PFSK-1 (cell line): ENCODE results near the gene GOT2.

Experiments
- POLR2AphosphoS5 ChIP-seq: IDR thresholded peaks from 2 replicates; pipeline ENCODE4 v1.6.1; 2012; ENCODE audit warnings: low read depth, mild to moderate bottlenecking, control low read depth, low read length, moderate library complexity
- SIN3A ChIP-seq: IDR thresholded peaks from 2 replicates; pipeline ENCODE4 v1.6.1; 2012; ENCODE audit warnings: mild to moderate bottlenecking, low read length, moderate library complexity, borderline replicate concordance; ENCODE audit not compliant: insufficient read depth
- TAF1 ChIP-seq: IDR thresholded peaks from 2 replicates; pipeline ENCODE4 v1.6.1; 2012; ENCODE audit warnings: low read length, control low read depth, borderline replicate concordance; ENCODE audit not compliant: insufficient read depth
- TF ChIP-seq, protein P1 (sequence below), 2 experiments: IDR thresholded peaks; 2 replicates each; pipeline versions ENCODE4 v1.6.1 to v1.8.0; 2011 to 2012; ENCODE audit warnings: low read depth in 2 of 2, low read length in 2 of 2, control low read depth in 1 of 2, inconsistent platforms in 1 of 2, mild to moderate bottlenecking in 1 of 2, moderate library complexity in 1 of 2; ENCODE audit not compliant: insufficient read depth in 1 of 2

DNA sequence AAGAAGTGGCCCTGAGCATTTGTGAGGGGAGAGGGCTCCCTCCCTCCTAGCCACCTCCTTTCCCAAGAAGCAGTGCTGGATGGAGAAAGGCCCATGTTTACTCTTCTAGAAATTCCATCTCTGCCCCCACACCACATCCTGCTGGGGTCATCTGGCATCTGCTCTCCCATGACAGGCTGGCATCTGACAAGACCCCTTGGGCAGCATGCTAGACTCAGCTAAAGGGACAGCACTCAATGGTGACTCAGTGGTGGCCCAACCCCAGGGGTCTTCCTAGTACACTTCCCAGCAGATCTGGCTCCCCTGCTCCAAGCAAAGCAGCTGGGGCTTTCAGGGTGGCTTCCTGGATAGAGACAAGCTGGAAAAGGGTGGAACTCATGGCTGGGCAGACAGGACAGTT lies 63.9 kb downstream of the GOT2 start:
- TF ChIP-seq, protein P1, sequence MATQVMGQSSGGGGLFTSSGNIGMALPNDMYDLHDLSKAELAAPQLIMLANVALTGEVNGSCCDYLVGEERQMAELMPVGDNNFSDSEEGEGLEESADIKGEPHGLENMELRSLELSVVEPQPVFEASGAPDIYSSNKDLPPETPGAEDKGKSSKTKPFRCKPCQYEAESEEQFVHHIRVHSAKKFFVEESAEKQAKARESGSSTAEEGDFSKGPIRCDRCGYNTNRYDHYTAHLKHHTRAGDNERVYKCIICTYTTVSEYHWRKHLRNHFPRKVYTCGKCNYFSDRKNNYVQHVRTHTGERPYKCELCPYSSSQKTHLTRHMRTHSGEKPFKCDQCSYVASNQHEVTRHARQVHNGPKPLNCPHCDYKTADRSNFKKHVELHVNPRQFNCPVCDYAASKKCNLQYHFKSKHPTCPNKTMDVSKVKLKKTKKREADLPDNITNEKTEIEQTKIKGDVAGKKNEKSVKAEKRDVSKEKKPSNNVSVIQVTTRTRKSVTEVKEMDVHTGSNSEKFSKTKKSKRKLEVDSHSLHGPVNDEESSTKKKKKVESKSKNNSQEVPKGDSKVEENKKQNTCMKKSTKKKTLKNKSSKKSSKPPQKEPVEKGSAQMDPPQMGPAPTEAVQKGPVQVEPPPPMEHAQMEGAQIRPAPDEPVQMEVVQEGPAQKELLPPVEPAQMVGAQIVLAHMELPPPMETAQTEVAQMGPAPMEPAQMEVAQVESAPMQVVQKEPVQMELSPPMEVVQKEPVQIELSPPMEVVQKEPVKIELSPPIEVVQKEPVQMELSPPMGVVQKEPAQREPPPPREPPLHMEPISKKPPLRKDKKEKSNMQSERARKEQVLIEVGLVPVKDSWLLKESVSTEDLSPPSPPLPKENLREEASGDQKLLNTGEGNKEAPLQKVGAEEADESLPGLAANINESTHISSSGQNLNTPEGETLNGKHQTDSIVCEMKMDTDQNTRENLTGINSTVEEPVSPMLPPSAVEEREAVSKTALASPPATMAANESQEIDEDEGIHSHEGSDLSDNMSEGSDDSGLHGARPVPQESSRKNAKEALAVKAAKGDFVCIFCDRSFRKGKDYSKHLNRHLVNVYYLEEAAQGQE (IDR thresholded peaks at IDR 0.05; ENCODE audit: insufficient read depth in 1 of 2, low read depth in 2 of 2, low read length in 2 of 2): no peak
- TF ChIP-seq POLR2AphosphoS5: no peak
- no peak for TF ChIP-seq SIN3A
- TF ChIP-seq TAF1: no peak
